WTC11 (cell line): ENCODE measurements around the gene ATP11A. TPM values are rescaled to one million over a fixed set of nuclear protein-coding genes. Genes with fewer than 3 reads are reported as not detected.

Experiments used
- ATAC-seq: fragments of 200-7000 bp; cut with Tn5 transposase; 2 replicates; pipeline ENCODE4 v1.10.0; 2021; ENCODE audit warnings: mild to moderate bottlenecking, moderate library complexity
- CTCF ChIA-PET: fragments of 300-600 bp; sonication (Branson Sonifier 250); formaldehyde crosslinking; loops from one replicate; lab custom pipeline; 2021; ENCODE audit warnings: antibody characterized with exemption; lab: Charles Lee
- POLR2A ChIA-PET: fragments of 350-600 bp; sonication (Branson Sonifier 250); formaldehyde crosslinking; loops from one replicate; lab custom pipeline; 2021; ENCODE audit warnings: antibody characterized with exemption; lab: Charles Lee
- DNase-seq: peaks from one replicate; pipeline ENCODE4 v3.0.0; 2021; ENCODE audit warnings: low spot score
- H3K27ac Mint-ChIP-seq: 2 replicates; pipeline ENCODE4 v1.8.0; 2021; ENCODE audit warnings: mixed read lengths
- H3K27me3 Mint-ChIP-seq: 2 replicates; pipeline ENCODE4 v1.8.0; 2021; ENCODE audit warnings: low read depth, mild to moderate bottlenecking, moderate library complexity, mixed read lengths
- H3K36me3 Mint-ChIP-seq: 2 replicates; pipeline ENCODE4 v1.8.0; 2021; ENCODE audit warnings: mixed read lengths
- H3K4me1 Mint-ChIP-seq: 2 replicates; pipeline ENCODE4 v1.8.0; 2022; ENCODE audit warnings: mixed read lengths
- H3K4me3 Mint-ChIP-seq: 2 replicates; pipeline ENCODE4 v1.8.0; 2021; ENCODE audit warnings: mild to moderate bottlenecking, moderate library complexity, mixed read lengths
- H3K9me3 Mint-ChIP-seq: 2 replicates; pipeline ENCODE4 v1.8.0; 2021; ENCODE audit warnings: mixed read lengths
- ARID4B ChIP-seq: sonication (generic); formaldehyde crosslinking; IDR thresholded peaks from 2 replicates; pipeline ENCODE4 v1.8.0; 2023; ENCODE audit warnings: missing genetic modification reagents, mild to moderate bottlenecking, borderline replicate concordance
- ATF1 ChIP-seq: sonication (generic); formaldehyde crosslinking; IDR thresholded peaks from 2 replicates; pipeline ENCODE4 v1.8.1; 2023; ENCODE audit warnings: mild to moderate bottlenecking, moderate library complexity, missing genetic modification reagents
- ATF6 ChIP-seq: sonication (generic); formaldehyde crosslinking; IDR thresholded peaks from 2 replicates; pipeline ENCODE4 v1.8.1; 2023; ENCODE audit warnings: mild to moderate bottlenecking, missing genetic modification reagents
- CBFB ChIP-seq: sonication (generic); formaldehyde crosslinking; IDR thresholded peaks from 2 replicates; pipeline ENCODE4 v1.8.1; 2022; ENCODE audit warnings: mild to moderate bottlenecking, low read depth, missing genetic modification reagents
- CREM ChIP-seq: sonication (generic); formaldehyde crosslinking; IDR thresholded peaks from 2 replicates; pipeline ENCODE4 v1.8.1; 2022; ENCODE audit warnings: mild to moderate bottlenecking, missing genetic modification reagents, moderate library complexity
- ESRRA ChIP-seq: sonication (generic); formaldehyde crosslinking; IDR thresholded peaks from 2 replicates; pipeline ENCODE4 v1.8.1; 2022; ENCODE audit warnings: mild to moderate bottlenecking, missing genetic modification reagents, borderline replicate concordance
- ETV6 ChIP-seq: sonication (generic); formaldehyde crosslinking; IDR thresholded peaks from 2 replicates; pipeline ENCODE4 v1.8.1; 2022; ENCODE audit warnings: mild to moderate bottlenecking, missing genetic modification reagents
- FOXK1 ChIP-seq: sonication (generic); formaldehyde crosslinking; IDR thresholded peaks from 2 replicates; pipeline ENCODE4 v1.8.0; 2022; ENCODE audit warnings: mild to moderate bottlenecking, moderate library complexity, missing genetic modification reagents
- GABPB1 ChIP-seq: sonication (generic); formaldehyde crosslinking; IDR thresholded peaks from 2 replicates; pipeline ENCODE4 v1.8.1; 2023; ENCODE audit warnings: mild to moderate bottlenecking, missing genetic modification reagents
- GRHL2 ChIP-seq: fragments of 250-450 bp; sonication (Bioruptor Pico); IDR thresholded peaks from 2 replicates; pipeline ENCODE4 v1.8.0; 2022; ENCODE audit warnings: mild to moderate bottlenecking, moderate library complexity; ENCODE audit not compliant: insufficient replicate concordance, severe bottlenecking
- HMGXB4 ChIP-seq: sonication (generic); formaldehyde crosslinking; IDR thresholded peaks from 2 replicates; pipeline ENCODE4 v1.8.1; 2023; ENCODE audit warnings: mild to moderate bottlenecking, moderate library complexity, missing genetic modification reagents
- IRF2 ChIP-seq: sonication (generic); formaldehyde crosslinking; IDR thresholded peaks from 2 replicates; pipeline ENCODE4 v1.8.0; 2022; ENCODE audit warnings: low read depth, missing genetic modification reagents, borderline replicate concordance
- KAT7 ChIP-seq: sonication (generic); formaldehyde crosslinking; IDR thresholded peaks from 2 replicates; pipeline ENCODE4 v1.8.1; 2023; ENCODE audit warnings: missing genetic modification reagents, mild to moderate bottlenecking, borderline replicate concordance
- NFYB ChIP-seq: sonication (generic); formaldehyde crosslinking; conservative IDR thresholded peaks from 2 replicates; pipeline ENCODE4 v1.8.0; 2022; ENCODE audit warnings: low read depth, missing genetic modification reagents
- NR1H2 ChIP-seq: sonication (generic); formaldehyde crosslinking; IDR thresholded peaks from 2 replicates; pipeline ENCODE4 v1.9.0; 2021; ENCODE audit warnings: mild to moderate bottlenecking, moderate library complexity, missing genetic modification reagents
- NR3C1 ChIP-seq: sonication (generic); formaldehyde crosslinking; conservative IDR thresholded peaks from 2 replicates; pipeline ENCODE4 v1.8.1; 2023; ENCODE audit warnings: low read depth, mild to moderate bottlenecking, missing genetic modification reagents
- PREB ChIP-seq: sonication (generic); formaldehyde crosslinking; IDR thresholded peaks from 2 replicates; pipeline ENCODE4 v1.8.1; 2022; ENCODE audit warnings: mild to moderate bottlenecking, missing genetic modification reagents, moderate library complexity, borderline replicate concordance
- RORB ChIP-seq: fragments of 250-450 bp; sonication (Bioruptor Pico); IDR thresholded peaks from 2 replicates; pipeline ENCODE4 v1.9.0; 2021; ENCODE audit warnings: mild to moderate bottlenecking
- SP1 ChIP-seq: sonication (generic); formaldehyde crosslinking; conservative IDR thresholded peaks from 2 replicates; pipeline ENCODE4 v1.8.1; 2022; ENCODE audit warnings: missing genetic modification reagents
- TCF7 ChIP-seq: sonication (generic); formaldehyde crosslinking; IDR thresholded peaks from 2 replicates; pipeline ENCODE4 v1.8.0; 2022; ENCODE audit warnings: mild to moderate bottlenecking, low read depth, missing genetic modification reagents, moderate library complexity
- TEAD1 ChIP-seq: sonication (generic); formaldehyde crosslinking; IDR thresholded peaks from 2 replicates; pipeline ENCODE4 v1.8.0; 2022; ENCODE audit warnings: mild to moderate bottlenecking, missing genetic modification reagents
- TEAD4 ChIP-seq: sonication (generic); formaldehyde crosslinking; IDR thresholded peaks from 2 replicates; pipeline ENCODE4 v1.8.0; 2022; ENCODE audit warnings: mild to moderate bottlenecking, missing genetic modification reagents
- TP53 ChIP-seq: sonication (generic); formaldehyde crosslinking; IDR thresholded peaks from 2 replicates; pipeline ENCODE4 v1.8.1; 2023; ENCODE audit warnings: mild to moderate bottlenecking, missing genetic modification reagents
- ZNF512 ChIP-seq: sonication (generic); formaldehyde crosslinking; IDR thresholded peaks from 2 replicates; pipeline ENCODE4 v1.8.1; 2022; ENCODE audit warnings: missing genetic modification reagents, borderline replicate concordance
- total RNA-seq: library from RNA; stranded (reverse); gene quantifications from 3 replicates; pipeline ENCODE4 v1.2.3, GENCODE V29; 2021

ATP11A gene
- total RNA-seq, 1 experiment from 2014 or later, result 100 TPM

- no peak for TF ChIP-seq PREB (CRISPR knock-in tag)
- no peak for TF ChIP-seq CBFB (CRISPR knock-in tag)
- TF ChIP-seq NR3C1 (CRISPR knock-in tag), result no peak
- TF ChIP-seq HMGXB4 (CRISPR knock-in tag), result no peak
- TF ChIP-seq TP53 (CRISPR knock-in tag), result no peak
- no peak for TF ChIP-seq FOXK1 (CRISPR knock-in tag)
- TF ChIP-seq TEAD1 (CRISPR knock-in tag), result no peak
Measured at GRCh38 chr13:112875627-112876026, 185.8 kb downstream of the ATP11A start (continued).

- Mint-ChIP-seq H3K27ac (no peak overlapping the region), H3K27me3 (no peaks in the 10 kb centered on the region), H3K36me3 (peaks cover 51% of the 10 kb centered on the region), H3K4me1 (peaks cover 5% of the 10 kb centered on the region; the same call in 1 of the 2 replicates), H3K9me3 (peaks cover 6% of the 10 kb centered on the region; the same call in 1 of the 2 replicates), H3K4me3 (no peak overlapping the region)
- TF ChIP-seq ATF6 (no peak), CREM (no peak), NFYB (CRISPR knock-in tag) (no peak), RORB (CRISPR knock-in tag) (no peak), ETV6 (CRISPR knock-in tag) (no peak), SP1 (CRISPR knock-in tag) (no peak), ESRRA (no peak), GABPB1 (no peak), ATF1 (CRISPR knock-in tag) (no peak), TP53 (CRISPR knock-in tag) (no peak), GRHL2 (CRISPR knock-in tag) (no peak), IRF2 (CRISPR knock-in tag) (no peak), NR1H2 (CRISPR knock-in tag) (no peak), TEAD4 (no peak), ARID4B (CRISPR knock-in tag) (no peak), TEAD1 (CRISPR knock-in tag) (no peak), TCF7 (CRISPR knock-in tag) (no peak), KAT7 (CRISPR knock-in tag) (no peak), ZNF512 (CRISPR knock-in tag) (no peak)
- CTCF ChIA-PET, result no interaction called here
- no peak for DNase-seq
- POLR2A ChIA-PET, result no interaction called here
- no peak for ATAC-seq
Measured at GRCh38 chr13:112876305-112877000, 186.6 kb downstream of the ATP11A start.
